Body of pancreas (tissue), 4 donors: ENCODE data around the gene USP32. TPM values are rescaled to one million over a fixed set of nuclear protein-coding genes. Genes with fewer than 3 reads are reported as not detected.

Source experiments
- ATAC-seq: fragments of 150-250 bp; one replicate; pipeline ENCODE4 v1.9.1; 2016
- DNase-seq, 4 donors: peaks; one replicate each; pipeline ENCODE4 v3.0.0-alpha.2; 2019
- H3K27ac ChIP-seq, 4 donors: fragments of 200-600 bp; sonication (generic); 1 replicate in 3 of 4; 2 replicates in 1 of 4; pipeline versions ENCODE4 v1.5.1 to v1.6.1; 2016 to 2019; ENCODE audit warnings: mild to moderate bottlenecking in 1 of 4, mixed read lengths in 1 of 4, moderate library complexity in 1 of 4
- H3K27me3 ChIP-seq, 2 donors: fragments of 200-600 bp; sonication (generic); one replicate each; pipeline ENCODE4 v1.6.0; 2016; ENCODE audit warnings: mild to moderate bottlenecking in 1 of 2
- H3K36me3 ChIP-seq, 2 donors: fragments of 200-600 bp; sonication (generic); replicated peaks in 1 of 2; 2 replicates each; pipeline ENCODE4 v1.5.1; 2016; ENCODE audit warnings: low read depth in 2 of 2; ENCODE audit not compliant: insufficient read depth in 1 of 2
- H3K4me1 ChIP-seq: fragments of 200-600 bp; sonication (generic); one replicate; pipeline ENCODE4 v1.6.0; 2016
- H3K4me3 ChIP-seq, 2 donors: fragments of 200-600 bp; sonication (generic); 1 replicate in 1 of 2; 2 replicates in 1 of 2; pipeline ENCODE4 v1.5.1; 2016 to 2019
- H3K9me3 ChIP-seq, 3 donors: fragments of 200-600 bp; sonication (generic); 1 replicate in 2 of 3; 2 replicates in 1 of 3; pipeline ENCODE4 v1.5.1; 2016
- POLR2A ChIP-seq, 3 donors: fragments of 450-650 bp; IDR thresholded peaks; one replicate each; pipeline ENCODE4 v1.6.1; 2016; ENCODE audit warnings: antibody characterized with exemption in 3 of 3, mild to moderate bottlenecking in 2 of 3
- WGBS, 2 donors: methylation state at CpG; one replicate each; pipeline ENCODE4 v1.1.5; 2017; 5-methylcytosine and 5-hydroxymethylcytosine counted together
- intact Hi-C: fragments of 100-400 bp; cut with DNase I; formaldehyde crosslinking; loops from one replicate; pipeline ENCODE4 v1.15.1; 2023
- total RNA-seq, 2 donors: library from RNA; depleted of rRNA; stranded (reverse); fragments of >200 nt; gene quantifications; one replicate each; pipeline ENCODE4 v1.1.0, GENCODE V29; 2016
- TF ChIP-seq, protein P1 (sequence below), 7 experiments: fragments of 450-650 bp in 4 of 7; fragments of 200-600 bp in 3 of 7; sonication (generic) in 3 of 7; IDR thresholded peaks; one replicate each; pipeline ENCODE4 v1.5.1; 2016 to 2019; ENCODE audit warnings: antibody characterized with exemption in 7 of 7

USP32 gene
- total RNA-seq, 2 donors from 2014 or later = 15.8 to 19.7 TPM

DNA sequence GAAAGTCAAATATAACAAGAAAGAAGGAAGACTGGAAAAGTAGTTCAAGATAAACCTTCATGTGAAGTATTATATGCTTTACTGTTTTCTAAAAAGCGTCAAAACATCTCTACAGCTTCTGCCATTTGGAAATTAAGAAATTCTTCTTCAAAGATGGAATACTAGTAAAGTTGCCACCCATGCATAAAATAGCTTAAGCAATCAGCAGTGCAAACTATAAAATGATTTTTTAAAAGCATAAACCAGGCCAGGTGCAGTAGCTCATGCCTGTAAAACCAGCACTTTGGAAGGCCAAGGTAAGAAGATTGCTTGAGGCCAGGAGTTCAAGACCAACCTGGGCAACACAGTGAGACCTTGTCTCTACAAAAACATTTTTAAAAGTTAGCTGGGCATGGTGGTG is 68.2 kb downstream of the USP32 start:
- Histone ChIP-seq H3K4me1 (peaks cover 7% of the 10 kb centered on the region), H3K27me3 (no peaks in the 10 kb centered on the region), H3K36me3 (no peaks in the 10 kb centered on the region), H3K4me3 (no peak overlapping the region), H3K27ac (no peak overlapping the region), H3K9me3 (no peaks in the 10 kb centered on the region)
- DNase-seq = no peak
- WGBS, 2 donors = 96 to 100% methylated on average over 1 of the region's 1 CpG
- ATAC-seq = no peak
- TF ChIP-seq, protein P1, sequence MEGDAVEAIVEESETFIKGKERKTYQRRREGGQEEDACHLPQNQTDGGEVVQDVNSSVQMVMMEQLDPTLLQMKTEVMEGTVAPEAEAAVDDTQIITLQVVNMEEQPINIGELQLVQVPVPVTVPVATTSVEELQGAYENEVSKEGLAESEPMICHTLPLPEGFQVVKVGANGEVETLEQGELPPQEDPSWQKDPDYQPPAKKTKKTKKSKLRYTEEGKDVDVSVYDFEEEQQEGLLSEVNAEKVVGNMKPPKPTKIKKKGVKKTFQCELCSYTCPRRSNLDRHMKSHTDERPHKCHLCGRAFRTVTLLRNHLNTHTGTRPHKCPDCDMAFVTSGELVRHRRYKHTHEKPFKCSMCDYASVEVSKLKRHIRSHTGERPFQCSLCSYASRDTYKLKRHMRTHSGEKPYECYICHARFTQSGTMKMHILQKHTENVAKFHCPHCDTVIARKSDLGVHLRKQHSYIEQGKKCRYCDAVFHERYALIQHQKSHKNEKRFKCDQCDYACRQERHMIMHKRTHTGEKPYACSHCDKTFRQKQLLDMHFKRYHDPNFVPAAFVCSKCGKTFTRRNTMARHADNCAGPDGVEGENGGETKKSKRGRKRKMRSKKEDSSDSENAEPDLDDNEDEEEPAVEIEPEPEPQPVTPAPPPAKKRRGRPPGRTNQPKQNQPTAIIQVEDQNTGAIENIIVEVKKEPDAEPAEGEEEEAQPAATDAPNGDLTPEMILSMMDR (IDR thresholded peaks at IDR 0.05) = no peak
- TF ChIP-seq POLR2A (IDR thresholded peaks at IDR 0.05) = no peak
- intact Hi-C loops = no loop called here

DNA sequence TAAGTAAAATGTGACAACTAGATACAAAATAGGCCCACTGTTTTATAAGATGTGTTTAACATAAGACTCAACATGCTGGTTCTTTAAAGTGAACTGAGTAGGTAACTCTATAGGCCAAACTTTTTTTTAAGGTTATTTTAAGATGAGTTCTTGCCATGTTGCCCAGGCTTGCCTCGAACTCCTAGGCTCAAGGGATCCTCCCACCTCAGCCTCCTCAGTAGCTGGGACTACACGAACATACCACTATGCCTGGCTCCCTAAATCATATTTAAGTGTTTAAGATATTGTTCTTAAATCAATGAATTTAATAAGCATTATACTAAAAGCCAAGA is 69.9 kb downstream of the USP32 start:
- no peak overlapping the region for H3K4me3 ChIP-seq
- WGBS, 2 donors = 93 to 95% methylated on average over 2 of the region's 2 CpGs
- no peak overlapping the region for H3K27ac ChIP-seq
- peaks cover 7% of the 10 kb centered on the region for H3K4me1 ChIP-seq
- no peaks in the 10 kb centered on the region for H3K27me3 ChIP-seq
- DNase-seq (no peak), ATAC-seq (no peak)
- intact Hi-C loops = no loop called here
- H3K9me3 ChIP-seq = no peaks in the 10 kb centered on the region
- no peaks in the 10 kb centered on the region for H3K36me3 ChIP-seq
- TF ChIP-seq, protein P1 (IDR thresholded peaks at IDR 0.05) = no peak
- TF ChIP-seq POLR2A (IDR thresholded peaks at IDR 0.05) = no peak

DNA sequence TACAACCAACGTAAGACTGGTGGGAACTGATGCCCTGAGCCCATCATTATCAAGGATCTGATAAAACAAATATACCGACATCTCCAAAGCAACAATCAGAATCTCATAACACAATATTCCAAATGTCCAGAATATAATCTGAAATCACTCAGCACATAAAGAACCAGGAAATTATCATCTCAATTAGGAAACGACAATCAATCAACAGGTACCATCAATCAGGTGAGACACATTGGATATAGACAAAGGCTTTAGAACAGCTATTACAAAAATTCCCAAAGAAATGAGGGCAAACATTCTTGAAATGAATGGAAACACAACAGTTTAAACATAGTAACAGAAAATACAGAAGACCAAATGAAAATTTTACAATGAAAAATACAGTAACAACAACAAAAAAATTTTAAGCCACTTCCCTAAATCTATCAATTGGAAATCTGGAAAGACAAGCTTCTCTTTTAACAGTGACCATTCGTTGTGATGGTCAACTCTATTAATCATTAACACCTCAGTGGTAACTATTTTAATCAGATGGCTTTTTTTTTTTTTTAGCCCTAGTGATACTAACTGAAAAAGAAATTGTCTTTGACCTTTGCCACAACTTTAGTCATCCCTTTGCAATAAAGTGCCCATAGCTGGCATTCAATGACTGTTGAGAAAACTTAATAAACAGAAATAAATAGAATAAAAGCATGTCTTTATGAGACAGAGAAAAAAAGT is 70.4 kb downstream of the USP32 start:
- intact Hi-C loops = no loop called here
- no peaks in the 10 kb centered on the region for H3K27me3 ChIP-seq
- TF ChIP-seq, protein P1 (IDR thresholded peaks at IDR 0.05) = no peak
- no peak for TF ChIP-seq POLR2A (IDR thresholded peaks at IDR 0.05)

DNA sequence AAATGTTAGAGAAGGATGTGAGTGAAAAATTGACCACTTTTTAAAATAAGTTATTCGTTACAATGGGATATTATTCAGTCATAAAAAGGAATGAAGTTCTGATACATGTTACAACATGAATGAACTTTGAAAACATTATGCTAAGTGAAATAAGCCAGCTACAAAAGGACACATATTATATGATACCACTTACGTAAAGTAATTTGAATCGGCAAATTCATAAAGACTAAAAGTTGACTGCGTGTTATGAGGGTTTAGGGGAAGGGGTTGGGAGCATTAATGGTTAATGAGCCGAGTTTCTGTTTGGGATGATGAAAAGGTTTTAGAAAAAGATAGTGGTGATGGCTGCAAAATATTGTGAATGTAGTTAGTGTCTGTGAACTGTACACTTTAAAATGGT is 73.1 kb downstream of the USP32 start:
- no peak overlapping the region for H3K4me3 ChIP-seq
- TF ChIP-seq POLR2A (IDR thresholded peaks at IDR 0.05) = no peak
- TF ChIP-seq, protein P1 (IDR thresholded peaks at IDR 0.05) = no peak
- H3K27ac ChIP-seq = no peak overlapping the region
- ATAC-seq (no peak), DNase-seq (no peak)
- intact Hi-C loops = no loop called here
- no peaks in the 10 kb centered on the region for H3K36me3 ChIP-seq
- H3K27me3 ChIP-seq = no peaks in the 10 kb centered on the region
- H3K9me3 ChIP-seq = no peaks in the 10 kb centered on the region
- WGBS, 2 donors = 96 to 97% methylated on average over 5 of the region's 5 CpGs
- peaks cover 7% of the 10 kb centered on the region for H3K4me1 ChIP-seq

More for the DNA sequence above, 70.4 kb downstream of the USP32 start:
- H3K36me3 ChIP-seq = no peaks in the 10 kb centered on the region
- no peaks in the 10 kb centered on the region for H3K9me3 ChIP-seq
- ATAC-seq (no peak), DNase-seq (no peak)
- peaks cover 7% of the 10 kb centered on the region for H3K4me1 ChIP-seq
- H3K4me3 ChIP-seq = no peak overlapping the region
- no peak overlapping the region for H3K27ac ChIP-seq
- 61 to 64% methylated on average over 4 of the region's 4 CpGs for WGBS, 2 donors

DNA sequence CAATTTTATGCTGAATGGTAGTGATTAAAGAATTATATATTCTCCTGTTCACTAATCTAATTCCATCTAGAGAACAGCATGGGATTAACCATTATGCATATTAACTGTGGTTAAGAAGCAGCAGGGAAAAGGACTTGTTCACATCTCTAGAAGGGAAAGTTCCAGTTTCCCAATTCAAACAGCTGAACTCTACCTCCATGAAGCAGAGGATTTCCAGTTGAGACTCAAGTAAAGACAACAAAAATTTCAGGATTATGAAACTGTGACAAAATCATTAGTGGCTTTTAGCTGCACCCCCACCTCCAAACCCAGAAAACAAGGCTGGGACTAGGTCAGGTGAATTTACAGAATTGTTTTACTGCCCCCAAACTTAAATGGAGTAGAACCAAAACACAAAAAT is 73.6 kb downstream of the USP32 start:
- ATAC-seq = no peak

More for the DNA sequence above, 73.6 kb downstream of the USP32 start:
- TF ChIP-seq, protein P1 (IDR thresholded peaks at IDR 0.05) = no peak
- TF ChIP-seq POLR2A (IDR thresholded peaks at IDR 0.05) = no peak
- H3K27ac ChIP-seq = no peak overlapping the region
- no peaks in the 10 kb centered on the region for H3K36me3 ChIP-seq
- no peak overlapping the region for H3K4me3 ChIP-seq
- peaks cover 7% of the 10 kb centered on the region for H3K4me1 ChIP-seq
- no peaks in the 10 kb centered on the region for H3K9me3 ChIP-seq
- intact Hi-C loops = no loop called here
- H3K27me3 ChIP-seq = no peaks in the 10 kb centered on the region
- no peak for DNase-seq
